GM10847 (cell line): ENCODE data around the gene RBP3.

Experiments
- POLR2A ChIP-seq: IDR thresholded peaks from 2 replicates; pipeline ENCODE4 v1.6.1; 2011; ENCODE audit not compliant: insufficient read length; ENCODE audit errors: extremely low read depth

The RBP3 gene

DNA sequence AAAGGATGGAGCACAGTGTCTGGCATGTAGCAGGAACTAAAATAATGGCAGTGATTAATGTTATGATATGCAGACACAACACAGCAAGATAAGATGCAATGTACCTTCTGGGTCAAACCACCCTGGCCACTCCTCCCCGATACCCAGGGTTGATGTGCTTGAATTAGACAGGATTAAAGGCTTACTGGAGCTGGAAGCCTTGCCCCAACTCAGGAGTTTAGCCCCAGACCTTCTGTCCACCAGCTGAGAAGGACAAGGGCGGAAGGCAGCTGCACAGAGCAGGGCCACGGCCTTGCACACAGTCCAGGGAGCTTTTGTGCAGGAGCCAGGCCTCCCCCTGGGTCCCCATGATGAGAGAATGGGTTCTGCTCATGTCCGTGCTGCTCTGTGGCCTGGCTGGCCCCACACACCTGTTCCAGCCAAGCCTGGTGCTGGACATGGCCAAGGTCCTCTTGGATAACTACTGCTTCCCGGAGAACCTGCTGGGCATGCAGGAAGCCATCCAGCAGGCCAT, at the start of gene RBP3:
Gene RBP3 (plus strand): TSS at position 226 of the 514 bp plus-strand sequence. CDS start 122 bp downstream, at position 348.
- TF ChIP-seq POLR2A, result no peak

DNA sequence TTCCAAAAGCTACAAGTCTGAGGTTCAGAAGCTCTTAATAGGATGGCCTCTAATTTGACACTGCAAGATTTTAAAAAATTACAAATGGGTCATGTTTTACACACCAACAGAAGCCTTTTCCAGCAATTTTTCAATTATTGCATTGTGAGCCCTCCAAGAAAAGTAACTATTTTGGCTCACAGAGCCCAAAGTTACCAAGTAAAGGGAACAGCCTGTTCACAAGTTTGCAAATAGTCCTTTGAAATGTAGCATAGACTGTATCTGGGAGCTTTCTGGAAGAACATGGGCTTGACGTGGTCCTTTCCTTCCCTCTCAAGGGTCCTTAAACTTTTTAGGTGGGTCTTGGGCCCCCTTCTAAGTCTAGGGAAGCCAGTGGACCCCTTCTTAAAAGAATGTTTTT, 49.4 kb upstream of the RBP3 start:
- no peak for TF ChIP-seq POLR2A

DNA sequence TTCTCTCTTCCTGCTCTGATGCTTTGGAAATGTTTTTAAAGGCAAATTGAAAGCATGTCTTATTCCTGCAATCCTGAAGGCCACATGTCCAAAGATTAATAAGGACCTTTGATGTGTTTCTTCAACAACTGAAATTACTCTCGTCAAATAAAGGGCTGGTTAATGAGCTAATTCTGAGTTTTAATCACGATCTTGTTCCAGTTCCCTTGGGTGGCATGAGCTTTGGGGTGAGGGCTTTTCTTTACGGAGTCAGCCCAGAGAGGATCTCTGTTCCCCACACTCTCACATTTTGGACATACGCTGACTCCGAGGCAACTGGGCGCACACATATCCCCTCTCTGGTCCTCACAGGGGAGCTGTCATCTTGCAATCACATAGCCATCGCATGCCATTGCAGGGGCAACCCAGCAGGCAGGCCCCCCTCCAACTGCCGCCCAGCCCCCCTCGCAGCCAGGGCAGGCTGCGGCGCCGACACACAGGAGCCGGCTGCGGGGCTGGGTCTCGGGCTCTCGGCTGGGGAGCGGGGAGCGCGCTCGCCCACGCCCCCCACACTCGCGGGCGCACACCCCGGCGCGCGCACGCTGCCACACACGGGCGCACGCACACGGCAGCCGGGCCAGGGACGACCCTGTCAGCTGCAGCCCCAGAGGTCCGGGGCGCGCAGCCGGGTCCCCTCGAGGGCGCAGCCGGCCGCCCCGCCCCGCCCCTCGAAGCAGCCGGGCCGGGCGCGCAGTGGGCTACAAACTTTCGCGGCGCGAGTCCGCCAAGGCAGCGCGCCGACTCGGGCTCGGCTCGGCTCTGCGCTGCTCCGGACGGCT, 48.3 kb upstream of the RBP3 start, which contains the start of gene GDF10:
Gene GDF10 (plus strand): TSS at position 587 of the 818 bp plus-strand sequence. CDS start 455 bp downstream, outside the sequence.
- TF ChIP-seq POLR2A, result no peak

DNA sequence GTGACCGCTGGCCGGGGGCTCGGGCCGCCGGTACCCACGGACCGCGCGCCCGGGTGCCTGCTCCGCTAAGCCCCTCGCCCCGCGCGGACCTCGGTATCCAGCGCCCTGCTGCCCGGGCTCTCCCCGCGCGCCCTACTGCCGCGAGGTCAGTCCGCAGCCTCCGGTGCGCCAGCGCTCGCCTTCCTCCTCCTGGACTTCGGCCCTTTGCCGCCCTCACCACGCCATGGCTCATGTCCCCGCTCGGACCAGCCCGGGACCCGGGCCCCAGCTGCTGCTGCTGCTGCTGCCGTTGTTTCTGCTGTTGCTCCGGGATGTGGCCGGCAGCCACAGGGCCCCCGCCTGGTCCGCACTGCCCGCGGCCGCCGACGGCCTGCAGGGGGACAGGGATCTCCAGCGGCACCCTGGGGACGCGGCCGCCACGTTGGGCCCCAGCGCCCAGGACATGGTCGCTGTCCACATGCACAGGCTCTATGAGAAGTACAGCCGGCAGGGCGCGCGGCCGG, 47.7 kb upstream of the RBP3 start:
- TF ChIP-seq POLR2A, result no peak

DNA sequence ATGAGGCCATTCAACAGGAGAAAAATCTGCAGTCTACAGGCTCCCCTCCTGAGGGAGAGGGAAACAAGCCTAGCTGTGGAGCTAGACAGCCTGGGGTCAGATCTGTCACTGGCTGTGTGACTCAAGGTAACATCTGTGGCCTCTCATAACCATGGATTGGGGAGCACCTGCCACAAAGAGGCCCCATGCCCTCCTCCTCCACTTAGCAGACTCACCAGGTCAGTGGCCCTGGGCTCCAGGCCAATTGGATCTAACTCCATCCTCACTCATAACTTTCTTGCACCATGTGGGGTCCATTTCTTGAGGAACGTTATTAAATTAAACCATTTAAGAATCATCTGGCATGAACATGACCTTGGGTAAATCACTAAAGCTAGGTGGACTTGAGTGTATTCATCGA, 46.3 kb upstream of the RBP3 start:
- TF ChIP-seq POLR2A, result no peak

DNA sequence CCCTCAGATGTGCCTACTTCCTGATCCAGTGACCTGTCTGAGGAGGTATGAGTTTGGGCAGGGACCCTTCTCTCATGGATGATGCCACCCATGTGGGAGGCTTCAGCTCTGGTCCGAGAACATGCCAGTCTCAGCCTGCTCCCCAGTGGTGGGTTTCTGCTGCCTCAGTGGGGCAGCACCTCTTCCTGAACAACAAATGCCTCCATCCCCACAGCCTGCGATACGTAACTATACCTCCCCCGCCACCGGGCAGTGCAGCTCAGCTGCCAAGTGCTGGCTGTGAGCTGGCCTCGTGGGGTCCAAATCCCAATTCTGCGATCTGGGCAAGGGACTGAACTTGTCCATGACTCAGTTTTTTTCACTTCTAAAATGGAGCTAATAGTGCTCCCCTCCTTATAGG, 45.1 kb upstream of the RBP3 start:
- no peak for TF ChIP-seq POLR2A

DNA sequence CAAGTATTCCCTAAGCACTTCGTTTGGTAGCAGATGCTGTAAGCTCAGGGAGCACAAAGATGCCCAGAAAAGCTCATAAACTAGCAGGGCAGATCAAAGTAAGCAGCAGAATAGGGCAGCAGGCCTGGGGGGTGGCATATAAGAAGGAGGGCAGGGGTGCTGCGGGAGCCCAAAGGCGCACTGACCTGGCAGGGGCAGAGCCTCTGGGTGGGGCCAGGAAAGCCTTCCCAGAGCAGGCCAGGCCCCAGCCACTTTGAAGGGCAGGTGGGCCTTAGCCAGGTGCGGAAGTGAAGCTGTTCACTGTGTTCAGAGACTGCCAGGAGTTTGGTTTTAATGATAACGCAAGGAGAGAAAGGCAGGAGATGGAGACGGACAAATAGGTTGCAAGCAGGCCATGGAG, 44.3 kb upstream of the RBP3 start:
- no peak for TF ChIP-seq POLR2A

DNA sequence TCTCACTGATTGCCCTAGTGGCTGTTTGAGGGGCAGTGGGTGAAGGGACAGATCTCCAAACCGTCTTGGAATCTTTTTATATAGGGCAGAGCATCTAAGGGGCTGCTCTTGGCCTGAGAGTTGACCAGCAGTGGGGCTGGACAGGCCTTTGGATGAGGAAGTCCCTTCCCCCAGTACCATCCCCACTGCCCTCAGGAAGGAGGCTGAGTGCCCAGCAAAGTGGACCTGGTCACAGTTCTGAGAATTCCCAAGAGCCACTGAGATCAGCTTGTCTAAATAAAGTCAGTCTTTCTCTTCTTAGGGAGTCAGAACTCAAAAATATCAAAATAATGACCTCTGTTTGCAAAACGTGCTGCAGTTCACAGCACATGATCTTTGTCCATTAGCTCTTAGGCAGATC, 42.6 kb upstream of the RBP3 start:
- TF ChIP-seq POLR2A, result no peak

DNA sequence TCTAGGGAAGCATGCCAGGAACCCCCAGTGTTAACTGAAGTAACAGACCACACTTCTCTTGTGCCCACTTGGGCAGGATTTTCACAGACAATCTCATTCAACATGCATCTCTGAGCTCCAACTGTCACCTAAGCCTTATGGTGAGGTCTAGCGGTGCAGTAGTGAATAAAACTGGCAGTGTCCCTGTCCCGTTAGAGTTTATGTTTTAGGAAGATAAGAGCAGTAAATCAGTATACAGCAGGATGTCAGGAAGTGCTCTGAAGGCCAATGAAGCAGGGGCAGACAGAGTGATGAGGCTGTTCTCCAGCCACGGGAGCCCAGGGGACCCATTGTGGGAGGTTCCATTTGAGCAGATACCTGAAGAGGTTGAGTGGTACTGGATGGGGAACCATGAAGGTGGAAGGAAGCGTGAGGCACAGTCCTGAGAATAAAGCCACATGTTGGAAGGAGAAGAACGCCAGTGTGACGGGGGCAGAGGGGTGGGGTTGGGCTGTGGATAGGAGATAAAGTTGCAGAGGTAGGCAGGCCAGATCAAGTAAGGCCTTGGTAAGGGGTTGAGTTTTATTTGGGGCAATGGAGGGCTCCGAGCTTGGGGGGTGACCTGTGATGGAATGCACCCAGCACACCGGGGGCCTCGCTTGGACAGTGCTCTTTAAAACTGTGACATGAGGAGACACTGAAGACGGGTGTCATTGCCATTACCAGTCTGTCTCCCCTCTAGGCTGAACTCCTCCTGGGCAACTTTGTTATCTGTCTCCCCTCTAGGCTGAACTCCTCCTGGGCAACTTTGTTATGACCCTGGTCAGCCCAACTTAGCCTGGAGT, 41.6 kb upstream of the RBP3 start:
- TF ChIP-seq POLR2A, result no peak

DNA sequence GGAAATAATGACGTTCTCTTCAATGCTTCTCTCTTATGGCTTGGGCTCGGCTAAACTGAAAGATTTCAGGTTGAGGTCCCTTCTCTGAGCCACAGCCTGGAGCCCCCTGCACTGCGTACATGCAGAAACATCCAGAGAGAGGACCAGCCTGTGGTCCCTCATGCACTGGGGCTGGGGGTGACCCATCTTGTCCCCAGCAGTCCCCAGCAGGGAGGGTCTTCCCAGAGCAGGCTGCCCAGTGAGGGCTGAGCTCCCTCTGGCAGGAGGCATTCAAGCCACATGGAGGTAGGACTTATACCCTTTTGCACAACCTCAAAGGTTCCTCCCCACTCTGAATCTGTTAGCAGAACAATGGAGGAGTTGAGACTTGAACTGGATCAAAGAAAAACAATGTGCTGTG, 40.8 kb upstream of the RBP3 start:
- no peak for TF ChIP-seq POLR2A

DNA sequence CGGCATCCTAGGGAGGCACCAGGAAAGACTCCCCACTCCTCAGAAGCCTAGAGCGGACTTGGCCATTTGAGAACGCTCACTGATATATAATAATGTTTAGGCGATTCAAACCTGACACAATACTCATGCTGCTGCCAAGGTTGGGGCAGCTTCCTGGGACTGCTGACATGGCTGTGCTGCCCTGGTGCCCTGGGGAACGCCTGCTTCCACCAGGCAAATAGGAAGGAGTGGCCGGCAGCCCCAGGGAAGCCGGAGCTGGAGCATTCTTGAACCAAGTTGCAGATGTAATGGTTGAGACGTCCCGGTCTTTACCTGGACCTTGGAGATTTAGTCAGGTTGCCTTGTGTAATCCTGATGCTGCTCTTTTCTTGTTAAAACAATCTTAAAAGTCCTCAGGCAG, 39.4 kb upstream of the RBP3 start:
- TF ChIP-seq POLR2A, result no peak

DNA sequence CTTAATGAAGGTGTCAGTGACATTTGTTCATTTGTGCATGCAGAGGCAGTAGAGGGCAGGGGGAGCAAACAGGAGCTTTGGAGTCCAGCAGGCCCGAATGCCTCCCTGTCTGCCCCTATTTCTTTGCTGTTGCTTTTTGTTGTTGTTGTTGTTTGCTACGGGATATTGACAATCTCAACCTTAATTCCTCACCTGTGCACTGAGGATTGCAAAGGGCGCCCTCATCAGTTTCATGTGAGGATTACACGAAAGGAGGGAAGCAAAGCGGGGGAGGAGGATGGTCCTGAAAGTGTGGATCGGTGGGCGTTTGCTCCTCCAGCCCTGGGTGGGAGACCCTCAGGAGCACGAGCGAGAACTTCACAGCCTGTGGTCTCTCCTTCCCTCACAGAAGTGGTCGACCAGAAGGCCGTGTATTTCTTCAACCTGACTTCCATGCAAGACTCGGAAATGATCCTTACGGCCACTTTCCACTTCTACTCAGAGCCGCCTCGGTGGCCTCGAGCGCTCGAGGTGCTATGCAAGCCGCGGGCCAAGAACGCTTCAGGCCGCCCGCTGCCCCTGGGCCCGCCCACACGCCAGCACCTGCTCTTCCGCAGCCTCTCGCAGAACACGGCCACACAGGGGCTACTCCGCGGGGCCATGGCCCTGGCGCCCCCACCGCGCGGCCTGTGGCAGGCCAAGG, 38.6 kb upstream of the RBP3 start:
- no peak for TF ChIP-seq POLR2A

DNA sequence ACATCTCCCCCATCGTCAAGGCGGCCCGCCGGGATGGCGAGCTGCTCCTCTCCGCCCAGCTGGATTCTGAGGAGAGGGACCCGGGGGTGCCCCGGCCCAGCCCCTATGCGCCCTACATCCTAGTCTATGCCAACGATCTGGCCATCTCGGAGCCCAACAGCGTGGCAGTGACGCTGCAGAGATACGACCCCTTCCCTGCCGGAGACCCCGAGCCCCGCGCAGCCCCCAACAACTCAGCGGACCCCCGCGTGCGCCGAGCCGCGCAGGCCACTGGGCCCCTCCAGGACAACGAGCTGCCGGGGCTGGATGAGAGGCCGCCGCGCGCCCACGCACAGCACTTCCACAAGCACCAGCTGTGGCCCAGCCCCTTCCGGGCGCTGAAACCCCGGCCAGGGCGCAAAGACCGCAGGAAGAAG, 38.1 kb upstream of the RBP3 start:
- no peak for TF ChIP-seq POLR2A

DNA sequence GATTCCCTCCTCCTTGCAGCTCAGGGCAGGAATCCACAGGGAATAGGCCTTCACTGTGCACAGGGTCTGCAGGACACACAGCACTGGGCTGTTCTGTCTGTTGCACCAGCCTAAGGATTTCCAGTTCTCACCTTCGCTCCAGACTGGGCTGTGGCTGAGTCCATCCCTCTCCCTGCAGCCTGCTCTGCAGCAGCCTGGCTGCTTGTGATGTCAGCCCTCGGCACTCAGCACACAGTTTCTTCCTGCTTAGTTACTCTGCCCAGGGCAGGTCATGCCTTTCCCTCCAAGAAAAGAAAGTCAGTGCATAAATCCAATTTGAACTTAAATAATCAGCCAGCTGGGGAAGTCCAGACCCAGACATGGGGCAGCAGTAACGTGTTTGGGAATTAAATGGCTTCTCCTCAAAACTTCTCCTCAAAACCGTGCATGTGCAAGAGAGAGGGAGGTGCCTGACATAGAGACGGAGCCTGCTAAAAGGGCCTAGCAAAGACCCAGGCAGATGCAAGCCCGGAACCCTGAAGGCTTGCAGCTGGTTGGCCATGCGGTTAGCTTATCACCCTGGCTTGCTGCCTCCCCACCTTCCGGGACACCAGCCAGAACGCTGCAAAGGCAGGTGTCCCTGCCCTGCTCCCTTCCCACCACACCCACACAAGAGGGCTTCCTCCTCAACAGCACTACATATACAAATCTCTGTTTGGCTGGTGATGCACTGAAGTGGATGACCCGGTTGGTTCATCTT, 36.8 kb upstream of the RBP3 start:
- TF ChIP-seq POLR2A, result no peak
